H1 (cell line): ENCODE results near the gene ZNF619. TPM values are rescaled to one million over a fixed set of nuclear protein-coding genes. Genes with fewer than 3 reads are reported as not detected.
A peak's percentile ranks its signal among the peaks of the same experiment; 100 is the strongest.

Source experiments
- CTCF ChIA-PET: fragments of 300-600 bp; sonication (Branson Sonifier 250); formaldehyde crosslinking; loops from one replicate; lab custom pipeline; 2021; ENCODE audit not compliant: partially characterized antibody; lab: Charles Lee
- POLR2A ChIA-PET: fragments of 300-600 bp; sonication (Branson Sonifier 250); formaldehyde crosslinking; loops from one replicate; lab custom pipeline; 2021; ENCODE audit warnings: inconsistent platforms; ENCODE audit not compliant: partially characterized antibody; lab: Charles Lee
- DNase-seq, 2 experiments: peaks; one replicate each; pipeline versions ENCODE4 v3.0.0 to v3.0.0-alpha.2; 2010 to 2022; ENCODE audit warnings: low spot score in 2 of 2, low read depth in 1 of 2, mixed read lengths in 1 of 2
- FAIRE-seq: peaks from 2 replicates; lab custom pipeline; 2011; peaks lifted over from hg19 to GRCh38; lab: Jason Lieb, UNC
- H2AFZ ChIP-seq: 2 replicates; pipeline ENCODE4 v1.8.1; 2012; ENCODE audit warnings: low read length, inconsistent platforms
- H2AK5ac ChIP-seq: 2 replicates; pipeline ENCODE4 v1.6.1; 2013; ENCODE audit warnings: low read depth, low read length
- H2BK120ac ChIP-seq: replicated peaks from 2 replicates; pipeline ENCODE3; 2013; ENCODE audit warnings: low read depth, low read length, inconsistent platforms
- H2BK12ac ChIP-seq: 2 replicates; pipeline ENCODE4 v1.6.1; 2013; ENCODE audit warnings: low read depth, low read length
- H2BK15ac ChIP-seq: 2 replicates; pipeline ENCODE4 v1.6.1; 2013; ENCODE audit warnings: low read length
- H2BK20ac ChIP-seq: 2 replicates; pipeline ENCODE4 v1.6.1; 2013; ENCODE audit warnings: low read length
- H2BK5ac ChIP-seq: 2 replicates; pipeline ENCODE4 v1.6.1; 2013; ENCODE audit warnings: low read depth, low read length
- H3K14ac ChIP-seq: 2 replicates; pipeline ENCODE4 v1.6.1; 2013; ENCODE audit warnings: inconsistent platforms; ENCODE audit not compliant: insufficient read length
- H3K18ac ChIP-seq: 2 replicates; pipeline ENCODE4 v1.6.1; 2013; ENCODE audit warnings: low read length; ENCODE audit errors: extremely low read depth
- H3K23ac ChIP-seq: 2 replicates; pipeline ENCODE4 v1.6.1; 2013; ENCODE audit warnings: inconsistent platforms; ENCODE audit not compliant: insufficient read length
- H3K23me2 ChIP-seq: 2 replicates; pipeline ENCODE4 v1.6.1; 2013; ENCODE audit warnings: low read depth, low read length
- H3K27ac ChIP-seq: 2 replicates; pipeline ENCODE4 v1.6.1; 2011; ENCODE audit warnings: low read depth, low read length, inconsistent platforms
- H3K27me3 ChIP-seq, 4 experiments: replicated peaks in 1 of 4; 1 replicate in 1 of 4; 2 replicates in 3 of 4; pipeline versions ENCODE4 v1.6.1 to v1.8.1; 2011 to 2013; ENCODE audit warnings: low read length in 3 of 4, mild to moderate bottlenecking in 3 of 4, inconsistent platforms in 2 of 4, mixed read lengths in 2 of 4, moderate library complexity in 1 of 4; ENCODE audit not compliant: control insufficient read depth in 3 of 4, insufficient read depth in 3 of 4; ENCODE audit errors: extremely low read depth in 1 of 4
- H3K36me3 ChIP-seq, 4 experiments: 2 replicates each; pipeline versions ENCODE4 v1.6.1 to v1.8.1; 2011 to 2013; ENCODE audit warnings: mild to moderate bottlenecking in 4 of 4, low read length in 3 of 4, moderate library complexity in 2 of 4, control low read depth in 1 of 4, inconsistent platforms in 1 of 4; ENCODE audit not compliant: insufficient read depth in 4 of 4, control insufficient read depth in 2 of 4
- H3K4ac ChIP-seq: replicated peaks from 2 replicates; pipeline ENCODE3; 2013; ENCODE audit warnings: low read length, low read depth, mixed read lengths, inconsistent platforms; ENCODE audit not compliant: insufficient read length
- H3K4me1 ChIP-seq, 4 experiments: replicated peaks in 1 of 4; 1 replicate in 1 of 4; 2 replicates in 3 of 4; pipeline versions ENCODE4 v1.6.1 to v1.8.1; 2011 to 2013; ENCODE audit warnings: low read length in 3 of 4, inconsistent platforms in 2 of 4, mixed read lengths in 1 of 4; ENCODE audit not compliant: insufficient read depth in 4 of 4, control insufficient read depth in 3 of 4
- H3K4me2 ChIP-seq, 2 experiments: 2 replicates each; pipeline versions ENCODE4 v1.6.1 to v1.8.1; 2011 to 2013; ENCODE audit warnings: low read depth in 2 of 2, low read length in 2 of 2, control low read depth in 1 of 2, inconsistent platforms in 1 of 2, mild to moderate bottlenecking in 1 of 2; ENCODE audit not compliant: insufficient read depth in 1 of 2
- H3K4me3 ChIP-seq, 4 experiments: fragments of 200-600, 300-600 bp in 1 of 4; sonication (generic), shearing (Covaris generic), sonication (Bioruptor Twin) in 1 of 4; 2 replicates each; pipeline versions ENCODE4 v1.5.1 to v1.8.1; 2011 to 2016; ENCODE audit warnings: low read length in 4 of 4, low read depth in 3 of 4, control low read depth in 2 of 4, inconsistent platforms in 2 of 4, mild to moderate bottlenecking in 2 of 4, mixed read lengths in 1 of 4, moderate library complexity in 1 of 4; ENCODE audit not compliant: insufficient read depth in 2 of 4; ENCODE audit errors: extremely low read depth in 1 of 4
- H3K56ac ChIP-seq: replicated peaks from 2 replicates; pipeline ENCODE3; 2013; ENCODE audit warnings: low read depth, mild to moderate bottlenecking, mixed read lengths, low read length, inconsistent platforms; ENCODE audit not compliant: insufficient read length
- H3K79me1 ChIP-seq: 2 replicates; pipeline ENCODE4 v1.6.1; 2013; ENCODE audit warnings: low read depth, low read length, control low read depth
- H3K79me2 ChIP-seq, 2 experiments: 2 replicates each; pipeline versions ENCODE4 v1.6.1 to v1.8.1; 2012 to 2013; ENCODE audit warnings: low read length in 2 of 2, mild to moderate bottlenecking in 2 of 2, inconsistent platforms in 1 of 2; ENCODE audit not compliant: insufficient read depth in 2 of 2, control insufficient read depth in 1 of 2
- H3K9ac ChIP-seq, 4 experiments: replicated peaks in 1 of 4; 1 replicate in 1 of 4; 2 replicates in 3 of 4; pipeline versions ENCODE4 v1.6.1 to v1.8.1; 2011 to 2013; ENCODE audit warnings: low read depth in 3 of 4, low read length in 3 of 4, control low read depth in 2 of 4, mild to moderate bottlenecking in 2 of 4, moderate library complexity in 2 of 4, inconsistent platforms in 1 of 4; ENCODE audit errors: extremely low read depth in 1 of 4
- H3K9me3 ChIP-seq, 2 experiments: 2 replicates each; pipeline versions ENCODE4 v1.6.1 to v1.8.1; 2012 to 2013; ENCODE audit warnings: mild to moderate bottlenecking in 2 of 2, moderate library complexity in 2 of 2, control low read depth in 1 of 2, inconsistent platforms in 1 of 2, low read depth in 1 of 2, low read length in 1 of 2, mixed read lengths in 1 of 2; ENCODE audit not compliant: insufficient read depth in 2 of 2
- H4K20me1 ChIP-seq, 2 experiments: replicated peaks in 1 of 2; 2 replicates each; pipeline versions ENCODE3 to v1.8.1; 2011 to 2013; ENCODE audit warnings: inconsistent platforms in 2 of 2, low read length in 2 of 2, mild to moderate bottlenecking in 1 of 2; ENCODE audit not compliant: insufficient read depth in 2 of 2, control insufficient read depth in 1 of 2
- H4K5ac ChIP-seq: 2 replicates; pipeline ENCODE4 v1.6.1; 2013; ENCODE audit warnings: low read length, low read depth, mixed read lengths, inconsistent platforms; ENCODE audit not compliant: insufficient read length
- H4K8ac ChIP-seq: 2 replicates; pipeline ENCODE4 v1.8.0; 2013; ENCODE audit warnings: mild to moderate bottlenecking, moderate library complexity, low read length, inconsistent platforms; ENCODE audit not compliant: insufficient read depth; ENCODE audit errors: extremely low read depth
- H4K91ac ChIP-seq: replicated peaks from 2 replicates; pipeline ENCODE3; 2013; ENCODE audit warnings: low read length, mixed read lengths, inconsistent platforms; ENCODE audit not compliant: insufficient read length
- ASH2L ChIP-seq: fragments of 200-600, 300-600 bp; sonication (generic); IDR thresholded peaks from one replicate; pipeline ENCODE4 v1.7.1; 2017; ENCODE audit warnings: low read length
- CHD2 ChIP-seq: IDR thresholded peaks from 2 replicates; pipeline ENCODE4 v1.6.1; 2012; ENCODE audit warnings: low read length, improper control_type of control experiment
- CTBP2 ChIP-seq: IDR thresholded peaks from 2 replicates; pipeline ENCODE4 v1.7.0; 2011; ENCODE audit warnings: borderline replicate concordance, mild to moderate bottlenecking, moderate library complexity, mixed read lengths, low read length; ENCODE audit not compliant: insufficient read depth, insufficient read length
- FOSL1 ChIP-seq: IDR thresholded peaks from 2 replicates; pipeline ENCODE4 v1.6.1; 2011; ENCODE audit warnings: mild to moderate bottlenecking, low read depth, low read length, moderate library complexity; ENCODE audit not compliant: insufficient read depth
- HDAC2 ChIP-seq, 2 experiments: fragments of 300-600 bp in 1 of 2; sonication (generic) in 1 of 2; IDR thresholded peaks; 2 replicates each; pipeline ENCODE4 v1.6.1; 2011 to 2012; ENCODE audit warnings: low read depth in 2 of 2, low read length in 2 of 2, mild to moderate bottlenecking in 2 of 2, moderate library complexity in 2 of 2, borderline replicate concordance in 1 of 2, inconsistent platforms in 1 of 2
- KDM1A ChIP-seq: fragments of 200-600, 300-600 bp; sonication (generic); IDR thresholded peaks from 2 replicates; pipeline ENCODE4 v1.7.1; 2016; ENCODE audit warnings: mild to moderate bottlenecking, low read length, borderline replicate concordance
- KDM4A ChIP-seq: IDR thresholded peaks from one replicate; pipeline ENCODE4 v1.7.1; 2012; ENCODE audit warnings: low read depth, mild to moderate bottlenecking, moderate library complexity, low read length, inconsistent platforms; ENCODE audit not compliant: severe bottlenecking
- SIRT6 ChIP-seq: IDR thresholded peaks from one replicate; pipeline ENCODE4 v1.7.1; 2012; ENCODE audit warnings: low read length, inconsistent platforms
- SRF ChIP-seq: IDR thresholded peaks from 2 replicates; pipeline ENCODE4 v1.6.1; 2011; ENCODE audit warnings: mild to moderate bottlenecking, low read depth, low read length, moderate library complexity
- TBP ChIP-seq: IDR thresholded peaks from 2 replicates; pipeline ENCODE4 v1.6.1; 2011; ENCODE audit warnings: low read depth, low read length, improper control_type of control experiment
- YY1 ChIP-seq: IDR thresholded peaks from 2 replicates; pipeline ENCODE4 v1.6.1; 2011; ENCODE audit warnings: low read depth, mild to moderate bottlenecking, low read length
- ZNF274 ChIP-seq: IDR thresholded peaks from 2 replicates; pipeline ENCODE4 v1.7.0; 2012; ENCODE audit warnings: low read length, borderline replicate concordance; ENCODE audit errors: extremely low read depth
- WGBS, 2 experiments: shearing (Covaris generic) in 1 of 2; methylation state at CpG; one replicate each; pipeline versions ENCODE4 v1.1.6 to v1.1.7; 2013 to 2015; ENCODE audit warnings: low lambda C conversion rate in 2 of 2, mixed read lengths in 2 of 2, inconsistent platforms in 1 of 2, low coverage in 1 of 2, missing lambda C conversion rate in 1 of 2; ENCODE audit not compliant: insufficient replicate concordance in 2 of 2, insufficient coverage in 1 of 2, insufficient read length in 1 of 2; ENCODE audit errors: extremely low coverage in 1 of 2, missing lambda C conversion rate in 1 of 2; 5-methylcytosine and 5-hydroxymethylcytosine counted together
- polyA plus RNA-seq, 7 experiments: library from polyadenylated mRNA; depleted of rRNA in 3 of 7; stranded (reverse) in 5 of 7; unstranded in 2 of 7; fragments of >200 nt in 5 of 7; fragments of 200-250 nt in 2 of 7; gene quantifications; 1 replicate in 5 of 7; 2 replicates in 1 of 7; 4 replicates in 1 of 7; pipeline versions ENCODE4 v1.2.1 to v1.2.3, GENCODE V29; 2011 to 2013; ENCODE audit warnings: missing spikeins in 2 of 7, mixed read lengths in 2 of 7
- total RNA-seq: library from RNA; stranded (reverse); fragmentation: NEBNext Ultra II Directional; extraction: Animal tissue kit (Norgen Biotek cat#: 25700); gene quantifications from 2 replicates; pipeline ENCODE4 v1.2.1, GENCODE V29; 2021
- TF ChIP-seq, protein P1 (sequence below): IDR thresholded peaks from 2 replicates; pipeline ENCODE4 v1.6.1; 2012; ENCODE audit warnings: inconsistent platforms

Gene ZNF619
- total and polyA plus RNA-seq, 2 of the 8 experiments (the other 6 are each of a cell fraction or from before 2014, with no cell fraction given): 2.3 to 8.2 TPM

- peak overlapping the region; percentile 97; the same call in 1 of the 2 replicates for H4K8ac ChIP-seq
- H2BK15ac ChIP-seq: no peak overlapping the region
- no peak overlapping the region for H4K5ac ChIP-seq
- peak overlapping the region; percentile 86 for H2BK5ac ChIP-seq
- peak overlapping the region; percentile 39 for H4K91ac ChIP-seq
- POLR2A ChIA-PET: interaction anchor here (0.6 to 5.7 kb wide), 6 partner anchors 8 to 144 kb away, joined by 3 to 50 read pairs (median 6); partner anchors contain the start of gene ZNF621
- peak overlapping the region; percentile 88; the same call in 1 of the 2 replicates for H2BK12ac ChIP-seq
- CTCF ChIA-PET: interaction anchor here (1.0 kb wide), 1 partner anchor 261 kb away, joined by 4 read pairs; no protein-coding TSS in a partner anchor
- H3K4me1 ChIP-seq: peaks cover 0 to 3% (median 0%) of the 10 kb centered on the region in 4 experiments; a peak in 1 of 7 replicates
- peaks cover 6% of the 10 kb centered on the region for H3K23me2 ChIP-seq
- no peak overlapping the region for H3K23ac ChIP-seq
- peak overlapping the region; percentile 39; the same call in 1 of the 2 replicates for H3K18ac ChIP-seq
- peak overlapping the region; percentile 87; the same call in 1 of the 2 replicates for H2AFZ ChIP-seq
- H2BK120ac ChIP-seq: no peak overlapping the region
- peak overlapping the region; percentile 75 to 91 (median 82) for H3K4me3 ChIP-seq
- peak overlapping the region; percentile 66 for H3K56ac ChIP-seq
- no peaks in the 10 kb centered on the region for H3K79me1 ChIP-seq
- H3K14ac ChIP-seq: no peak overlapping the region
- no peak overlapping the region for H2AK5ac ChIP-seq
- H3K27ac ChIP-seq: peak overlapping the region; percentile 94
- H3K9me3 ChIP-seq: no peaks in the 10 kb centered on the region
- H3K4me2 ChIP-seq: peak overlapping the region; percentile 73 to 99
- FAIRE-seq (no peak), DNase-seq (no peak)
- H3K79me2 ChIP-seq: peaks cover 3 to 4% of the 10 kb centered on the region in 2 experiments; a peak in 3 of 4 replicates
- no peaks in the 10 kb centered on the region for H3K27me3 ChIP-seq
- no peaks in the 10 kb centered on the region for H3K36me3 ChIP-seq
- H3K4ac ChIP-seq: no peak overlapping the region
- WGBS, 2 experiments: 5% methylated on average over 7 of the region's 7 CpGs; no CpG with 5 or more reads in 1 of the 2 experiments
- peak overlapping the region; percentile 93 to 95 (median 94) for H3K9ac ChIP-seq
- H2BK20ac ChIP-seq: no peak overlapping the region
- no peaks in the 10 kb centered on the region for H4K20me1 ChIP-seq
- TF ChIP-seq SIRT6 (no peak), SRF (no peak), YY1 (no peak), KDM1A (no peak), ZNF274 (no peak), TBP (no peak), CHD2 (no peak), KDM4A (no peak), FOSL1 (no peak), ASH2L (no peak), CTBP2 (no peak), HDAC2 (IDR thresholded peaks at IDR 0.05; ENCODE audit: borderline replicate concordance in 1 of 2, low read depth in 2 of 2, low read length in 2 of 2) (no peak)
- TF ChIP-seq, protein P1, sequence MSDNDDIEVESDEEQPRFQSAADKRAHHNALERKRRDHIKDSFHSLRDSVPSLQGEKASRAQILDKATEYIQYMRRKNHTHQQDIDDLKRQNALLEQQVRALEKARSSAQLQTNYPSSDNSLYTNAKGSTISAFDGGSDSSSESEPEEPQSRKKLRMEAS: no peak
These were observed 24.4 kb upstream of the ZNF619 start for GRCh38 chr3:40452562-40452875.
